Measurements from ENCODE around the gene FABP2.

DNA sequence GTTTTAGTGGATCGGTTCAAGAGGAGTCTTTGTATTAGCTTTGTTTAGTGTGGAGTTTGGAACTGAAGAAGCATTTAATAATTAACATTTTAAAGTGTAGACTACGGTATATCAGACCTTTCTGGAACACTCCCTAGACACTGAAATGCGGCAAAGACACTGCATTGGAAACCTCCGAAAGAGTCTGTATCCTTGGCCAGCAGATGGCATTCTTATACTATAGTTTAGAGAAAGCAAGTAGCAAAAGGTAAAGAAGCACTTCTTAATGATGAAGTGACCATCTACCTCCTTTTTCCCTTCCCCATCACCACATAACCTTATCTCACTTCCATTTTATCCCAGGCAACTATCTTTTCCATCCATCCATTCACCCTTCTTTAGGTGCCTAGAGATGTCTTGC lies 7.6 kb downstream of the FABP2 start:
- TF ChIP-seq, protein P1, sequence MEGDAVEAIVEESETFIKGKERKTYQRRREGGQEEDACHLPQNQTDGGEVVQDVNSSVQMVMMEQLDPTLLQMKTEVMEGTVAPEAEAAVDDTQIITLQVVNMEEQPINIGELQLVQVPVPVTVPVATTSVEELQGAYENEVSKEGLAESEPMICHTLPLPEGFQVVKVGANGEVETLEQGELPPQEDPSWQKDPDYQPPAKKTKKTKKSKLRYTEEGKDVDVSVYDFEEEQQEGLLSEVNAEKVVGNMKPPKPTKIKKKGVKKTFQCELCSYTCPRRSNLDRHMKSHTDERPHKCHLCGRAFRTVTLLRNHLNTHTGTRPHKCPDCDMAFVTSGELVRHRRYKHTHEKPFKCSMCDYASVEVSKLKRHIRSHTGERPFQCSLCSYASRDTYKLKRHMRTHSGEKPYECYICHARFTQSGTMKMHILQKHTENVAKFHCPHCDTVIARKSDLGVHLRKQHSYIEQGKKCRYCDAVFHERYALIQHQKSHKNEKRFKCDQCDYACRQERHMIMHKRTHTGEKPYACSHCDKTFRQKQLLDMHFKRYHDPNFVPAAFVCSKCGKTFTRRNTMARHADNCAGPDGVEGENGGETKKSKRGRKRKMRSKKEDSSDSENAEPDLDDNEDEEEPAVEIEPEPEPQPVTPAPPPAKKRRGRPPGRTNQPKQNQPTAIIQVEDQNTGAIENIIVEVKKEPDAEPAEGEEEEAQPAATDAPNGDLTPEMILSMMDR (IDR thresholded peaks at IDR 0.05; ENCODE audit: insufficient read depth, low read length, poor library complexity, severe bottlenecking) = no peak
- no peak for TF ChIP-seq EZH2phosphoT487 (conservative IDR thresholded peaks at IDR 0.05; ENCODE audit: low read length)
